K562 (cell line): ENCODE measurements around the gene DDC. TPM values are rescaled to one million over a fixed set of nuclear protein-coding genes. Genes with fewer than 3 reads are reported as not detected.

Source experiments
- ATAC-seq: fragments of 200-7000 bp; cut with Tn5 transposase; 3 replicates; pipeline ENCODE4 v1.9.1; 2020; ENCODE audit warnings: moderate library complexity
- BruUV-seq: library from RNA; stranded (reverse); fragments of 400-500 nt; replicated peaks from 2 replicates; lab custom pipeline; 2021; lab: Mats Ljungman, UMichigan
- CTCF ChIA-PET: fragments of 300-600 bp; formaldehyde crosslinking; extraction: SDS; loops from one replicate; lab custom pipeline; 2021; ENCODE audit warnings: low intra/inter-chr PET ratio; lab: Yijun Ruan, JAX
- POLR2A ChIA-PET: fragments of 300-600, 350-650 bp; sonication (Branson Sonifier 250); formaldehyde crosslinking; extraction: SDS; loops from one replicate; lab custom pipeline; 2021; ENCODE audit warnings: antibody characterized with exemption, inconsistent platforms; lab: Yijun Ruan, JAX
- DNase-seq, 4 experiments: peaks; one replicate each; pipeline versions ENCODE4 v3.0.0 to v3.0.0-alpha.2; 2011 to 2018; ENCODE audit warnings: low spot score in 3 of 4, mixed read lengths in 3 of 4; ENCODE audit errors: extremely low read depth in 1 of 4
- FAIRE-seq: peaks from 2 replicates; lab custom pipeline; 2011; peaks lifted over from hg19 to GRCh38; lab: Jason Lieb, UNC
- H2AFZ ChIP-seq: 2 replicates; pipeline ENCODE4 v1.6.0; 2011; ENCODE audit warnings: low read depth, low read length, control low read depth, inconsistent platforms
- H3K27ac ChIP-seq: fragments of 200-600 bp; 3 replicates; pipeline ENCODE4 v1.8.0; 2011; ENCODE audit warnings: low read depth, mild to moderate bottlenecking, control low read depth, inconsistent platforms, low read length, moderate library complexity, mixed read lengths; ENCODE audit errors: extremely low read depth
- H3K27me3 ChIP-seq, 2 experiments: fragments of 300-600 bp in 1 of 2; 2 replicates in 1 of 2; 3 replicates in 1 of 2; pipeline versions ENCODE4 v1.6.0 to v1.8.0; 2011; ENCODE audit warnings: inconsistent platforms in 2 of 2, low read length in 2 of 2, mild to moderate bottlenecking in 1 of 2, mixed read lengths in 1 of 2, moderate library complexity in 1 of 2; ENCODE audit not compliant: control insufficient read depth in 2 of 2, insufficient read depth in 2 of 2
- H3K36me3 ChIP-seq: fragments of 300-600 bp; 3 replicates; pipeline ENCODE4 v1.8.0; 2011; ENCODE audit warnings: mild to moderate bottlenecking, low read length, inconsistent platforms; ENCODE audit not compliant: control insufficient read depth, insufficient read depth
- H3K4me1 ChIP-seq, 2 experiments: fragments of 200-600 bp in 1 of 2; replicated peaks in 1 of 2; 2 replicates in 1 of 2; 3 replicates in 1 of 2; pipeline versions ENCODE4 v1.5.1 to v1.8.0; 2011; ENCODE audit warnings: inconsistent platforms in 2 of 2, low read length in 2 of 2, mild to moderate bottlenecking in 1 of 2, mixed read lengths in 1 of 2, moderate library complexity in 1 of 2; ENCODE audit not compliant: control insufficient read depth in 2 of 2, insufficient read depth in 2 of 2
- H3K4me2 ChIP-seq: 2 replicates; pipeline ENCODE4 v1.6.1; 2011; ENCODE audit warnings: low read length, control low read depth, inconsistent platforms, mixed read lengths; ENCODE audit not compliant: insufficient read depth
- H3K4me3 ChIP-seq: fragments of 200-600 bp; sonication (generic), shearing (Covaris generic); 2 replicates; pipeline ENCODE4 v1.5.1; 2016; ENCODE audit warnings: control low read depth, inconsistent platforms
- H3K79me2 ChIP-seq: fragments of 200-600 bp; 3 replicates; pipeline ENCODE4 v1.8.0; 2011; ENCODE audit warnings: low read length, inconsistent platforms; ENCODE audit not compliant: control insufficient read depth, insufficient read depth
- H3K9ac ChIP-seq, 2 experiments: 2 replicates each; pipeline versions ENCODE4 v1.6.0 to v1.6.1; 2011; ENCODE audit warnings: low read depth in 2 of 2, low read length in 2 of 2, control low read depth in 1 of 2, inconsistent platforms in 1 of 2, mild to moderate bottlenecking in 1 of 2, mixed read lengths in 1 of 2; ENCODE audit not compliant: insufficient read depth in 1 of 2
- H3K9me1 ChIP-seq: one replicate; pipeline ENCODE4 v1.6.0; 2011; ENCODE audit warnings: inconsistent platforms, mild to moderate bottlenecking, low read length, moderate library complexity; ENCODE audit not compliant: control insufficient read depth, insufficient read depth
- H3K9me3 ChIP-seq: replicated peaks from 2 replicates; pipeline ENCODE4 v1.5.1; 2011; ENCODE audit warnings: low read depth, low read length, inconsistent platforms; ENCODE audit not compliant: control insufficient read depth, insufficient read depth
- H4K20me1 ChIP-seq: replicated peaks from 2 replicates; pipeline ENCODE4 v1.6.1; 2011; ENCODE audit warnings: low read length, inconsistent platforms, mixed read lengths; ENCODE audit not compliant: control insufficient read depth, insufficient read depth
- CEBPB ChIP-seq: fragments of 450-650 bp; IDR thresholded peaks from 2 replicates; pipeline ENCODE4 v1.6.1; 2016; ENCODE audit warnings: missing genetic modification characterization, missing compliant biosample characterization
- LARP7 ChIP-seq: fragments of 450-650 bp; IDR thresholded peaks from 2 replicates; pipeline ENCODE4 v1.6.1; 2016
- MAFK ChIP-seq: IDR thresholded peaks from 2 replicates; pipeline ENCODE4 v1.6.1; 2011; ENCODE audit warnings: low read length, improper control_type of control experiment
- SMC3 ChIP-seq: conservative IDR thresholded peaks from 2 replicates; pipeline ENCODE4 v1.6.1; 2011; ENCODE audit warnings: low read depth, low read length, improper control_type of control experiment; ENCODE audit not compliant: insufficient read depth
- TGIF2 ChIP-seq: sonication (generic); formaldehyde crosslinking; IDR thresholded peaks from 2 replicates; pipeline ENCODE4 v1.8.1; 2022; ENCODE audit warnings: mild to moderate bottlenecking, missing genetic modification reagents, moderate library complexity
- ZFP36 ChIP-seq: fragments of 150-350 bp; IDR thresholded peaks from 2 replicates; pipeline ENCODE4 v1.6.1; 2018; ENCODE audit warnings: low read length, low read depth; ENCODE audit not compliant: partially characterized antibody
- WGBS: fragments of 100-300 bp; shearing (Covaris generic); methylation state at CpG from one replicate; pipeline ENCODE4 v1.1.6; 2016; ENCODE audit warnings: low coverage, mixed read lengths; ENCODE audit not compliant: insufficient coverage; ENCODE audit errors: missing lambda C conversion rate; 5-methylcytosine and 5-hydroxymethylcytosine counted together
- in situ Hi-C: fragments of 300-500 bp; cut with MboI; formaldehyde crosslinking; loops from 4 replicates; pipeline ENCODE4 v1.15.0; 2018; ENCODE audit warnings: inconsistent platforms, mixed read lengths
- intact Hi-C: fragments of 100-400 bp; cut with micrococcal nuclease; formaldehyde crosslinking; loops from 2 replicates; pipeline ENCODE4 v1.14.2; 2022
- polyA plus RNA-seq, 8 experiments: library from polyadenylated mRNA; depleted of rRNA in 4 of 8; stranded (reverse) in 5 of 8; unstranded in 3 of 8; fragments of >200 nt; fragmentation: Nextera tagmentation in 2 of 8; fragmentation: Illumina TruSeq in 1 of 8; extraction: Ambion mirVana in 2 of 8; extraction: Trizol in 1 of 8; gene quantifications; 2 replicates each; pipeline versions ENCODE4 v1.2.1 to v1.2.3, GENCODE V29; 2011 to 2014; ENCODE audit warnings: inconsistent platforms in 1 of 8, missing spikeins in 1 of 8
- total RNA-seq, 7 experiments: library from RNA; depleted of rRNA in 6 of 7; stranded (reverse); fragments of >200 nt in 6 of 7; fragmentation: Illumina TruSeq in 2 of 7; extraction: Trizol in 2 of 7; gene quantifications; 2 replicates each; pipeline versions ENCODE4 v1.2.1 to v1.2.3, GENCODE V29; 2011 to 2021; ENCODE audit warnings: low replicate concordance in 1 of 7

DDC gene
- total and polyA plus RNA-seq, 9 of the 15 experiments (the other 6 are each of a cell fraction or from before 2014, with no cell fraction given), result not detected

- Histone ChIP-seq H3K9me3 (no peaks in the 10 kb centered on the region), H3K27ac (no peak overlapping the region), H3K4me3 (no peak overlapping the region), H3K79me2 (no peaks in the 10 kb centered on the region), H2AFZ (peak overlapping the region; percentile 74), H3K4me1 (peaks cover under 1 to 7% of the 10 kb centered on the region in 2 experiments; a peak in 3 of 5 replicates), H3K36me3 (no peaks in the 10 kb centered on the region), H3K9me1 (no peaks in the 10 kb centered on the region), H3K27me3 (0 out of 5 replicates have a peak, but pooled peaks cover 0 to under 1% of the 10 kb centered on the region in 2 experiments), H3K4me2 (no peak overlapping the region; the same call in 1 of the 2 replicates), H4K20me1 (no peaks in the 10 kb centered on the region), H3K9ac (peak overlapping the region in 1 of 2 experiments; percentile 33; a peak in 1 of 4 replicates)
- peak; percentile 46; the same call in 2 of the 3 replicates for ATAC-seq
- intact Hi-C loops, result no loop called here
- FAIRE-seq, result no peak
- CTCF ChIA-PET, result no interaction called here
- peak in 2 of 4 experiments; percentile 12 to 16 for DNase-seq
- 23% methylated on average over 7 of the region's 7 CpGs for WGBS
- in situ Hi-C loops, result no loop called here
- POLR2A ChIA-PET, result interaction anchor here (0.9 to 1.7 kb wide), 3 partner anchors 17 to 26 kb away, joined by 3 to 5 read pairs (median 3); no protein-coding TSS in a partner anchor
- no TSS peak for BruUV-seq
- no peak for TF ChIP-seq TGIF2
- TF ChIP-seq LARP7, result no peak
- 0 out of 2 replicates have a peak, but pooled peaks have one; percentile 1 for TF ChIP-seq MAFK
- no peak for TF ChIP-seq SMC3
- TF ChIP-seq ZFP36, result no peak
- peak; percentile 74 for TF ChIP-seq CEBPB (tag)
These were observed 57.2 kb downstream of the DDC start for GRCh38 chr7:50507898-50508470.
